GM18858 (cell line): Measurements from ENCODE around the gene PDXDC1.
A peak's percentile ranks its signal among the peaks of the same experiment; 100 is the strongest.
"Not testable (repeated sequence)": the region's sequence is repeated elsewhere in the genome, so short reads cannot be mapped to it uniquely, and the experiment has no call there.

Experiments used
- ATAC-seq: cut with Tn5 transposase; IDR thresholded peaks from one replicate; pipeline ENCODE4 v1.9.1; 2021; ENCODE audit not compliant: unreplicated experiment

The PDXDC1 gene

DNA sequence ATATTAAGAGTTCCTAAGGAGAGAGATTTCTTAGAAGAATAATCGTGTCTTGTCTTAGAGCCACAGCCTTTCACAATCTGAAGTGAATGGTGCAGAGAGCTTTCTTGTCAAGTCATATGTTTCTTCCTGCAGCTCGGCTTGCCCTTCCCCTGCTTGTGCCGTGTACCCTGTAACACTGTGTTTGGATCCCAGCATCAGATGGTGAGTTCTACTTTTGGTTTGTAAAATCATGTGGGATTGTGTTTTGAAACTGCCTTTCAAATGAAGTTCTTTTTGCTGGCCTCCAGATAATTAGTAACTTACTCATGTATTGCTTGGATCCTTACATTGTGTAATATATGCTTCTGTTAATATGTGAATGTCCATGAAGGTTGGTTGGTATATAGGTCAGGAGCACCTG lies 33.8 kb downstream of the PDXDC1 start:
- ATAC-seq: not testable (repeated sequence)

DNA sequence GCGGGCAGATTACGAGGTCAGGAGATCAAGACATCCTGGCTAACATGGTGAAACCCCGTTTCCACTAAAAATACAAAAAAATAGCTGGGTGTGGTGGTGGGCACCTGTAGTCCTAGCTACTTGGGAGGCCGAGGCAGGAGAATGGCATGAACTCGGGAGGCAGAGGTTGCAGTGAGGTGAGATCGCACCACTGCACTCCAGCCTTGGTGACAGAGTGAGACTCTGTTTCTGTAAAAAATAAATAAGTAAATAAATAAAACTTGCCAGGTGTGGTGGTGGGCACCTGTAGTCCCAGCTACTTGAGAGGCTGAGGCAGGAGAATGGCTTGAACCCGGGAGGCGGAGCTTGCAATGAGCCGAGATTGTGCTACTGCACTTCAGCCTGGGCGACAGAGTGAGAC lies 38.1 kb downstream of the PDXDC1 start:
- not testable (repeated sequence) for ATAC-seq

- not testable (repeated sequence) for ATAC-seq
Measured at GRCh38 chr16:15015671-15016070, 40.8 kb downstream of the PDXDC1 start.

GRCh38 chr16:15016354-15016753 lies 41.5 kb downstream of the PDXDC1 start:
- ATAC-seq: not testable (repeated sequence)

DNA sequence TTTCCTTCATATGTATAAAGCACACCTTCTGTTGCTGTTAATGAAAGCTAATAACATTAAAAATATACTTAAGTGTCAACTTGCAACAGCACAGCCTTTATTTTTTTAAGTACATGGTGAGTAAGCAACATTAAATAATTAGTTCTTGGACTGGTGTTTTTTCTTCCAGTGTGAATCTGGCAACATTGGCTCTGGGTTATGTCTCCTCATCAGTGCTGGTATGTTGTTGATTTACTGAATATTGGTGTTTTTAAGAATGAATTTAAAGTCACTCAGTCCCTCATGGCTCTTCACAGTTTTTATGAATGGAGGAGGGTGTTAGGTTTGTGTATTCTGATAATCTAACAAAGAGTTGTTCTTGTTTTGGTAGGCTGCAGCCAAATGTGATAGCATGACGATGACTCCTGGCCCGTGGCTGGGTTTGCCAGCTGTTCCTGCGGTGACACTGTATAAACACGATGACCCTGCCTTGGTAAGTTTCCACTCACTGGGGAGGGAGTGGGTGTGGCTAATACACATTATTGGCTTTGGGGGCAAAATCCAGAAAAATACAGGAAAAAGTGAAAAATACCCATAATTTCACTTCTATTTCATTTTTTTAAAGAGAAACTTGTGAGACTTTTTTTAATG lies 42.2 kb downstream of the PDXDC1 start:
- ATAC-seq: not testable (repeated sequence)

DNA sequence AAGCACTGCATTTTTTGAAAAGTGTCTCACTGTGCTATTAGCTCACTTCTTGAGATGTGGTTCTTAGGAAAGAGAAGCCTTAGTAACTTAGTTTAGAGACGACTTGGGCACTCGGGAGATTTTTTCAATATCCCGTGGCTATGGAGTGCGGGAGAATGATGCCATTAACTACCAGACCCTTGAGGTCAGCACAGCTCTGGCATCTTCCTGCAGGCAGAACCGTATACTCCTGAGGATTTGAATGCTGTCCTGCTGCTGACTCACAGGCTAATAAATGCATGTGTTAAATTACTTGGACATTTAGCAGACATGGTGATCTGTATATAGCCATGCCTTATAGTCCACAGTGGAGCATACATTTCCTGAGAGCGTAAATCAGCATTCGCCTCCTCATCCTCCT lies 46.6 kb downstream of the PDXDC1 start:
- ATAC-seq: not testable (repeated sequence)

DNA sequence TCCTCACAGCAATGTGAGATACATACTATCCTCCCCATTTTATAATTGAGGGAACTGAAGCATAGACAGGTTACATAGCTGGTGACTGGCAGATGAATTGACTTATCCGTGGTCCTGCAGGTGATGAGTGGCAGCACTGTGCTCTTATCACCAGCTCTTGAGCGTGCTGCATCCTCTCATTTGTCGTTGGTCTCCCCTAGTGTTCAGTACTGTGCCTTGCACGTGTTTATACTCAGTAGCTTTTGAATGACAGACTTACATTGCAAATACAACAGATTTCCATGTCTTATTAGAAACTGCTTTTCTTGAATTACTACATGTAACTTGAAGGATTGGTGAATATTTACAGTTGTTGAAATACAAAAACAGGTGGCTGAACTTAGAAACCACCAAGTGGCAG lies 47.4 kb downstream of the PDXDC1 start:
- ATAC-seq: peak; percentile 66

GRCh38 chr16:15023381-15024077 lies 48.7 kb downstream of the PDXDC1 start:
- not testable (repeated sequence) for ATAC-seq

DNA sequence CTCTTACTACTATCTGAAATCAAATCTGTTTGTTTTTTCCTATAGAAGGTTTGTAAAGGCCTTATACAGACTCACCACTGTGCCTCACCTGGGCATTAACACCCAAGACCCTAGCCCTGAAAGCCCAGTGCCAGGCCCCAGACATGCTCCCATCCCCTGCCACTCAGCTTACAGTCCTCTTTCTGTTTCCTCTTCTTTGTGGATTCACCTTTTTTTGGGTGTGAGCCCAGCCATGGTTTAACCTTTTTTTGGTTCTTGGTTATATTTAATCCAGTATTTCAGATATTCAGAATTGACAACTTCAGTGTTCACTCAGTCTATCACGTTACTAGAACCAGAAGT lies 50.0 kb downstream of the PDXDC1 start:
- not testable (repeated sequence) for ATAC-seq

- ATAC-seq: not testable (repeated sequence)
Measured at GRCh38 chr16:15025234-15025951, 50.6 kb downstream of the PDXDC1 start.

- not testable (repeated sequence) for ATAC-seq
Measured at GRCh38 chr16:15027051-15027450, 52.2 kb downstream of the PDXDC1 start.

GRCh38 chr16:15027503-15028344 lies 52.9 kb downstream of the PDXDC1 start:
- not testable (repeated sequence) for ATAC-seq

- ATAC-seq: not testable (repeated sequence)
Measured at GRCh38 chr16:15028345-15028715, 53.5 kb downstream of the PDXDC1 start.

DNA sequence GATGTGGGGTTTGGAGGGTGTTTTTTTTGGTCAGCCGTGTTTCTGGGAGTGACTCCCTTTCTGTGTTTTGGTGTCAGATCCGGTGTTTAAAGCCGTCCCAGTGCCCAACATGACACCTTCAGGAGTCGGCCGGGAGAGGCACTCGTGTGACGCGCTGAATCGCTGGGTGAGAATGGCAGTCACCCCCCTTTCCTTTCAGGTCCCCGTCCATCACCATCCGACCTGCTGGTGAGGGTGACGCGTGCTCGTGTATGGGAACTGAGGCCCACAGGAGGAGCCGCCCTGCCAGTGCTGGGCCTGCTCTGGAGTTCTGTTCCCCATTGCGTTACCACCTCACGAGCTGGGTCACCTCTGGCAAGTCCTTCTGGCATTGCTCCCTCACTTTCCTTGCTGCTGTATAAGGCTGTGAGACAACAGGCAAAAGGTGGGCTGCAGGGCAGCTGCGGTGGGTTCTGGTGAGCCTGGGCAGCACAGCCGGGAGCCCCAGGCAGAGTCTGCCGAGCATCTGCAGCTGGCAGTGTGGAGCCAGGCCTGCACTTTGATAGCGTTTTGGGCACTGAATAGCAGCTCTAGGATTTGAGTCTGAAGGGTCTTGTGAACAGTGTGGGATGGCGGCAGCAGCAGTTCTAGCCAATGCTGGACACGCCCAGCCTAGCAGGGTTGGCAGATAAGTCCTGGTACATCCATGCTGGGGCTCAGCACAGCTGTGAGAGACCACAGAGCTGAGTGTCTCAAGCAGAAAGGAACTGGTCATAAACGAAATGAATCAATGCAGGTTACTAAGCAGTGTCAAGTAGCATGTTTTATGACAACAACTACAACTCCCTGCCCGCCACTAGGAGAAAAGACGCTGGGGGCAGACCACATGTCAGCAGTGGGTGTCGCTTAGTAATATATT lies 54.2 kb downstream of the PDXDC1 start:
- not testable (repeated sequence) for ATAC-seq

DNA sequence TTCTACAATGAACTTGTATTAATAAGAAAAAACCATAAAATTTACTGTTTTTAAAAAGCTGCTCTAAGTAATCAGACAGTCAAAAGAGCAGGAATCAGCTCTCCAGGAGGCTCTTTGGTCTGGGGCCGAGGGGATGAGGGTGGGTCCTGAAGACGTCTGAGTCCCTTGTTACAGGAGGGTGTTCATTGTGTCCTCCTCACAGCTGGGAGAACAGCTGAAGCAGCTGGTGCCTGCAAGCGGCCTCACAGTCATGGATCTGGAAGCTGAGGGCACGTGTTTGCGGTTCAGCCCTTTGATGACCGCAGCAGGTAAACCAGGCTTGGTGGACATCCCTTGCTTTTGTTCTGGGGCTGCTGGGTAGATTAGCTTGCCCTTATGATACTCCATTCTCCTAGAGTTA lies 54.9 kb downstream of the PDXDC1 start:
- ATAC-seq: not testable (repeated sequence)

- no peak for ATAC-seq
Measured at GRCh38 chr16:15031179-15031578, 56.4 kb downstream of the PDXDC1 start.

DNA sequence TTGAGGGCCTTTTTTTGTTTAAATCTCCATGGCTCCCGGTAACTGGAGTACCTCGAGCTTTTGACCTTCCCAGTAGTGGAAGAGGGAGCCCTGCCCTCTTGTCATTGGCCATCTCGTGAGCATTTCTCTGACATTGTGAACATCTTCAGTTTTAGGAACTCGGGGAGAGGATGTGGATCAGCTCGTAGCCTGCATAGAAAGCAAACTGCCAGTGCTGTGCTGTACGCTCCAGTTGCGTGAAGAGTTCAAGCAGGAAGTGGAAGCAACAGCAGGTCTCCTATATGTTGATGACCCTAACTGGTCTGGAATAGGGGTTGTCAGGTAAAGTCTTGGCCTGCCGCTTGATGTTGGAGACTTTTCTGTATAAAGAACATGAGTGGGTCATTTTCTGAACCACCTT lies 56.8 kb downstream of the PDXDC1 start:
- no peak for ATAC-seq

- no peak for ATAC-seq
Measured at GRCh38 chr16:15032547-15033308, 57.9 kb downstream of the PDXDC1 start.

GRCh38 chr16:15033309-15033707 lies 58.5 kb downstream of the PDXDC1 start:
- no peak for ATAC-seq
